ENCODE measurements around the gene DCLK1. TPM values are rescaled to one million over a fixed set of nuclear protein-coding genes. Genes with fewer than 3 reads are reported as not detected.

Gene DCLK1
- total RNA-seq, 4 donors from 2014 or later, result 11.9 to 26.4 (median 15.5) TPM

DNA sequence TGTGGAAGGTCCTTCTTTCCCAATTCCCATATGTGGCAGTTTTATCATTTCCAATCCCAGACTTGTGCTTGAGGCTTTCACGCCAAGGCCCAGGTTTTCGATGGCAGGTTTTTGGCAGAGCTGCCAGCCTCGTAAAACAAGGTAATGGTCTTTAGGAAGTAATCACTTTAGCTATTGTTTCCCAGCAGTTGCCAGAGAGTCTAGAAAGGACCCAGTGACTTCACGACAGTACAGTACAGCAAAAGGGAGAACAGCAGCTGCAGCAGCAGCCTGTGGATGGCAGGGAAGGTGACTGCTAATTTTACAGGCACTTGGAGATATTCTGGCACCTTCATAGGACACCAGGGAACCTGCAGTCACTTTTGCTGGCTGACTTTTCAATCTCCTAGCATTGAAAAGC, 363.1 kb downstream of the DCLK1 start:
- intact Hi-C loops (cut with DNase I), result no loop called here
- Histone ChIP-seq H3K36me3 (no peaks in the 10 kb centered on the region), H3K27me3 (no peaks in the 10 kb centered on the region), H3K9me3 (no peaks in the 10 kb centered on the region), H3K27ac (no peak overlapping the region), H3K4me1 (peaks cover 7 to 18% of the 10 kb centered on the region in 2 donors), H3K4me3 (replicated peaks in 1 of 3) (no peak overlapping the region)
- DNase-seq, result no peak
- 76 to 79% methylated on average over 4 of the region's 4 CpGs for WGBS, 2 donors
- TF ChIP-seq, protein P1, sequence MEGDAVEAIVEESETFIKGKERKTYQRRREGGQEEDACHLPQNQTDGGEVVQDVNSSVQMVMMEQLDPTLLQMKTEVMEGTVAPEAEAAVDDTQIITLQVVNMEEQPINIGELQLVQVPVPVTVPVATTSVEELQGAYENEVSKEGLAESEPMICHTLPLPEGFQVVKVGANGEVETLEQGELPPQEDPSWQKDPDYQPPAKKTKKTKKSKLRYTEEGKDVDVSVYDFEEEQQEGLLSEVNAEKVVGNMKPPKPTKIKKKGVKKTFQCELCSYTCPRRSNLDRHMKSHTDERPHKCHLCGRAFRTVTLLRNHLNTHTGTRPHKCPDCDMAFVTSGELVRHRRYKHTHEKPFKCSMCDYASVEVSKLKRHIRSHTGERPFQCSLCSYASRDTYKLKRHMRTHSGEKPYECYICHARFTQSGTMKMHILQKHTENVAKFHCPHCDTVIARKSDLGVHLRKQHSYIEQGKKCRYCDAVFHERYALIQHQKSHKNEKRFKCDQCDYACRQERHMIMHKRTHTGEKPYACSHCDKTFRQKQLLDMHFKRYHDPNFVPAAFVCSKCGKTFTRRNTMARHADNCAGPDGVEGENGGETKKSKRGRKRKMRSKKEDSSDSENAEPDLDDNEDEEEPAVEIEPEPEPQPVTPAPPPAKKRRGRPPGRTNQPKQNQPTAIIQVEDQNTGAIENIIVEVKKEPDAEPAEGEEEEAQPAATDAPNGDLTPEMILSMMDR (IDR thresholded peaks at IDR 0.05), result no peak
- no peak for TF ChIP-seq POLR2A (IDR thresholded peaks at IDR 0.05)

DNA sequence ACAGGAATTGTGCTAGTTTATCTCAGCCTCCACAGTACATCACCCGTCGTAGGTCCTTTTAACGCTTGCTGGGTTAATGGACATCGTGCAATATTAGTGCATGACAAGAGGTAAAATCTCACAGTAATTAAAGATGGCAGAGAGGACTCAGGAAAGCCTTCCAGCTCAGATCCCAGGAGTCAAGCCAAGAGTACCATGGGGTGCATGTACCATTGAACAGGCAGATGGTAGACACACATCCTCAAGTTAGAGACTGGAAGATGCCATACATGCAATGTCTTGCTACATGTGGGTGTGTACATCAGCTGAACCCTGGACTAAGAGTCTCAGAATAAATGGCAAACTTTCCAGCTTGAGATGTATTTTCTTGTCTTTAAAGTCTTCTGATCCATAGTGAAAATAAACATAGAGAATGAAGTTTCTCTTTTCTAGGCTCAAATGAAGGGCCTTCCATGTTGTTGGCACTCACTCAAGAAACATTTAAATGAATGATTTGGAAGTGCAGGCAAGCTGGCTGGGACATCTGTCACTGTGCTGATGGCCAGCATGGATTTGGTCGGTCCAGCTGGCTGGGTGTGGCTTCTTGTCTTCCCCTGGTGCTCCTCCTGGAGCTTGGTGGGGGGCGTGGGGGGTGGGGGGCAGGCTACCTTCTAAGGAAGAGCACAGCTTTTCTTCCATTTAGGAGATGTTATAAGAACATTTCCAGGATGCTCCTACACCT, 363.8 kb downstream of the DCLK1 start:
- Histone ChIP-seq H3K9me3 (no peaks in the 10 kb centered on the region), H3K4me1 (peaks cover 7 to 18% of the 10 kb centered on the region in 2 donors), H3K36me3 (no peaks in the 10 kb centered on the region), H3K27me3 (no peaks in the 10 kb centered on the region), H3K4me3 (replicated peaks in 1 of 3) (no peak overlapping the region), H3K27ac (no peak overlapping the region)
- WGBS, 2 donors, result 76 to 77% methylated on average over 6 of the region's 6 CpGs
- TF ChIP-seq, protein P1 (IDR thresholded peaks at IDR 0.05), result no peak
- TF ChIP-seq POLR2A (IDR thresholded peaks at IDR 0.05), result no peak
- DNase-seq, result no peak
- intact Hi-C loops (cut with DNase I), result no loop called here

GRCh38 chr13:35766663-35767062, 364.5 kb downstream of the DCLK1 start:
- no peak overlapping the region for H3K27ac ChIP-seq
- DNase-seq, result no peak
- no peaks in the 10 kb centered on the region for H3K36me3 ChIP-seq
- intact Hi-C loops (cut with DNase I), result no loop called here
- H3K4me3 ChIP-seq (replicated peaks in 1 of 3), result no peak overlapping the region
- H3K9me3 ChIP-seq, result no peaks in the 10 kb centered on the region
- no peak for TF ChIP-seq POLR2A (IDR thresholded peaks at IDR 0.05)
- TF ChIP-seq, protein P1 (IDR thresholded peaks at IDR 0.05), result no peak
- WGBS, 2 donors, result 95 to 96% methylated on average over 2 of the region's 2 CpGs
- peaks cover 3 to 11% of the 10 kb centered on the region in 2 donors for H3K4me1 ChIP-seq
- no peaks in the 10 kb centered on the region for H3K27me3 ChIP-seq

GRCh38 chr13:35765941-35766340, 365.2 kb downstream of the DCLK1 start:
- DNase-seq, result no peak
- peaks cover 3 to 11% of the 10 kb centered on the region in 2 donors for H3K4me1 ChIP-seq
- H3K27me3 ChIP-seq, result no peaks in the 10 kb centered on the region
- no peaks in the 10 kb centered on the region for H3K36me3 ChIP-seq
- WGBS, 2 donors, result 95 to 96% methylated on average over 11 of the region's 11 CpGs
- intact Hi-C loops (cut with DNase I), result no loop called here
- TF ChIP-seq, protein P1 (IDR thresholded peaks at IDR 0.05), result no peak
- no peak for TF ChIP-seq POLR2A (IDR thresholded peaks at IDR 0.05)
- H3K27ac ChIP-seq, result no peak overlapping the region
- H3K4me3 ChIP-seq (replicated peaks in 1 of 3), result no peak overlapping the region
- H3K9me3 ChIP-seq, result no peaks in the 10 kb centered on the region

DNA sequence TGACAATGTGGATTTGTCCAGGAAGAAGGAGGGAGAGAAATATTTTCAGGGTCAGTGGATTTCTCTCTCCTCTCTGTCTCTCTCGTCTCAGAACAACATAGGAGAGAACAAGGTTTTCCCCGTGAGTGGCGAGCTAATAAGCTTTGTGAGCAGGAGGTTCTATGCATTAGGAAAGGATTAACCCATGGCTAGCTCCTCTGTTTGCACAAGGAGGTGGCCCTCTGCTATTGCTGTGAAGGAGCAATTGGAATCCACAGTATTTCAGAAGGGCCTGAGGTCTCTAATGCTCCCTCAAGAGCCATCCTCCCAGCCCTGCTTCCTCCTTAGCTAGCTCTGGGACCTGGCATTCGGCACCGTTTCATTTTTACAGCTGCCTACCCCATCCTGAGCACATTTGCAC, 365.8 kb downstream of the DCLK1 start:
- 52 to 54% methylated on average over 5 of the region's 5 CpGs for WGBS, 2 donors
- DNase-seq, result no peak

More for the DNA sequence above, 365.8 kb downstream of the DCLK1 start:
- Histone ChIP-seq H3K4me3 (replicated peaks in 1 of 3) (no peak overlapping the region), H3K9me3 (no peaks in the 10 kb centered on the region), H3K4me1 (peaks cover 3 to 11% of the 10 kb centered on the region in 2 donors), H3K36me3 (no peaks in the 10 kb centered on the region), H3K27me3 (no peaks in the 10 kb centered on the region), H3K27ac (no peak overlapping the region)
- TF ChIP-seq, protein P1 (IDR thresholded peaks at IDR 0.05), result no peak
- no peak for TF ChIP-seq POLR2A (IDR thresholded peaks at IDR 0.05)
- intact Hi-C loops (cut with DNase I), result no loop called here
